Upper lobe of right lung (tissue), 1 donor: ENCODE measurements around the gene CD37. TPM values are rescaled to one million over a fixed set of nuclear protein-coding genes. Genes with fewer than 3 reads are reported as not detected.

Source experiments
- ATAC-seq: fragments of 200-7000 bp; cut with Tn5 transposase; one replicate; pipeline ENCODE4 v1.9.1; 2020; ENCODE audit warnings: mild to moderate bottlenecking, moderate library complexity
- DNase-seq: peaks from one replicate; pipeline ENCODE4 v3.0.0-alpha.2; 2020
- H3K27ac ChIP-seq: fragments of 200-600 bp; one replicate; pipeline ENCODE4 v1.8.0; 2022
- H3K27me3 ChIP-seq: fragments of 200-600 bp; one replicate; pipeline ENCODE4 v1.8.0; 2022; ENCODE audit warnings: mild to moderate bottlenecking
- H3K36me3 ChIP-seq: fragments of 200-600 bp; one replicate; pipeline ENCODE4 v1.8.0; 2022
- H3K4me1 ChIP-seq: fragments of 200-600 bp; one replicate; pipeline ENCODE4 v1.8.0; 2022
- H3K4me3 ChIP-seq: fragments of 200-600 bp; one replicate; pipeline ENCODE4 v1.8.0; 2022; ENCODE audit warnings: mild to moderate bottlenecking
- H3K9me3 ChIP-seq: fragments of 200-600 bp; one replicate; pipeline ENCODE4 v1.8.0; 2022
- intact Hi-C: fragments of 100-400 bp; cut with DNase I; formaldehyde crosslinking; loops from one replicate; pipeline ENCODE4 v1.11.0; 2022
- total RNA-seq: library from RNA; stranded (reverse); fragmentation: NEBNext Ultra II Directional; extraction: Animal tissue kit (Norgen Biotek cat#: 25700); gene quantifications from one replicate; pipeline ENCODE4 v1.2.1, GENCODE V29; 2021
- TF ChIP-seq, protein P1 (sequence below): fragments of 200-600 bp; IDR thresholded peaks from one replicate; pipeline ENCODE4 v1.8.0; 2022; ENCODE audit warnings: antibody characterized with exemption
- donor health status: DM: no; HTN: yes; CAD: no; lungs with severe emphysema.

Gene CD37
- total RNA-seq, 1 donor from 2014 or later, result 101 TPM

DNA sequence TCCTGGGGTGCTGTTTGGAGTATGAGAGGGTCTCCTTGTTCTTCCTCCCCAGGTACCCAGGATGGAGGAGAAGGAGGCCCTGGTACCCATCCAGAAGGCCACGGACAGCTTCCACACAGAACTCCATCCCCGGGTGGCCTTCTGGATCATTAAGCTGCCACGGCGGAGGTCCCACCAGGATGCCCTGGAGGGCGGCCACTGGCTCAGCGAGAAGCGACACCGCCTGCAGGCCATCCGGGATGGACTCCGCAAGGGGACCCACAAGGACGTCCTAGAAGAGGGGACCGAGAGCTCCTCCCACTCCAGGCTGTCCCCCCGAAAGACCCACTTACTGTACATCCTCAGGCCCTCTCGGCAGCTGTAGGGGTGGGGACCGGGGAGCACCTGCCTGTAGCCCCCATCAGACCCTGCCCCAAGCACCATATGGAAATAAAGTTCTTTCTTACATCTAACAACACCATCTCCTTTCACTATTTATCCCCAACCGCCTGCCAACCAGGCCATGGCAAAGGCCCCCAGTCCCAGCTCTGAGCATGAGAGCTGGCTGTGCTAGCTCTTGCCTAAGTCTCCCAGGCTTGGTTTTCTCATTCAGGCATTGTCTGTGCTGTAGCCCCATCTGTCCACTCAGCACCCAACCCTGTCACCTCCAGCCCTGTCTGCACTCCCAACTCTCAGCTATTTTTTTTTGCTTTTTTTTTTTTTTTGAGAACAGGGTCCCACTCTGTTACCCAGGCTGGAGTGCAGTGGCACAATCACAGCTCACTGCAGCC lies 39.6 kb downstream of the CD37 start:
- Histone ChIP-seq H3K9me3 (no peaks in the 10 kb centered on the region), H3K36me3 (no peaks in the 10 kb centered on the region), H3K27ac (no peak overlapping the region), H3K4me1 (no peaks in the 10 kb centered on the region), H3K4me3 (no peak overlapping the region), H3K27me3 (no peaks in the 10 kb centered on the region)
- DNase-seq (no peak), ATAC-seq (peak; percentile 25)
- TF ChIP-seq, protein P1, sequence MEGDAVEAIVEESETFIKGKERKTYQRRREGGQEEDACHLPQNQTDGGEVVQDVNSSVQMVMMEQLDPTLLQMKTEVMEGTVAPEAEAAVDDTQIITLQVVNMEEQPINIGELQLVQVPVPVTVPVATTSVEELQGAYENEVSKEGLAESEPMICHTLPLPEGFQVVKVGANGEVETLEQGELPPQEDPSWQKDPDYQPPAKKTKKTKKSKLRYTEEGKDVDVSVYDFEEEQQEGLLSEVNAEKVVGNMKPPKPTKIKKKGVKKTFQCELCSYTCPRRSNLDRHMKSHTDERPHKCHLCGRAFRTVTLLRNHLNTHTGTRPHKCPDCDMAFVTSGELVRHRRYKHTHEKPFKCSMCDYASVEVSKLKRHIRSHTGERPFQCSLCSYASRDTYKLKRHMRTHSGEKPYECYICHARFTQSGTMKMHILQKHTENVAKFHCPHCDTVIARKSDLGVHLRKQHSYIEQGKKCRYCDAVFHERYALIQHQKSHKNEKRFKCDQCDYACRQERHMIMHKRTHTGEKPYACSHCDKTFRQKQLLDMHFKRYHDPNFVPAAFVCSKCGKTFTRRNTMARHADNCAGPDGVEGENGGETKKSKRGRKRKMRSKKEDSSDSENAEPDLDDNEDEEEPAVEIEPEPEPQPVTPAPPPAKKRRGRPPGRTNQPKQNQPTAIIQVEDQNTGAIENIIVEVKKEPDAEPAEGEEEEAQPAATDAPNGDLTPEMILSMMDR, result no peak
- intact Hi-C loops, result no loop called here

DNA sequence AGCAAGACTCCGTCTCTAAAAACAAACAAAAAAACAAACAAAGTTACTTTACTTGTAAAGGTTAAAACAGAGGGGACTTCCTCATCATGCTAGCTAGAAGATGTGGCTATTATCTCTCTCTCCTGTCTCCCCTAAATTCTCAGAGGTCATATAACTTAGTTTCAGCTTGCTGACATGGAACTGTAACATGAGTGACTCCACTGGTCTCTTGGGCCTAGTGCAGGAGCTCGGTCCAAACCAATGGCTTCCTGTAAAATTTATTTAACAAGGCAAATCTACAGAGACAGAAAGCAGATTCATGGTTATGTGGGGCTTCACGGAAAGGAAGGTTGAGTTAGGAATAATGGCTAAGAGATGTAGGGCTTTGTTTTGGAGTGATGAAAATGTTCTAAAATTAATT lies 43.3 kb downstream of the CD37 start:
- peaks cover 7% of the 10 kb centered on the region for H3K9me3 ChIP-seq
- H3K27ac ChIP-seq, result no peak overlapping the region
- H3K36me3 ChIP-seq, result no peaks in the 10 kb centered on the region
- no peaks in the 10 kb centered on the region for H3K4me1 ChIP-seq
- no peak for DNase-seq
- no peak for ATAC-seq
- TF ChIP-seq, protein P1, result no peak
- intact Hi-C loops, result no loop called here
- H3K4me3 ChIP-seq, result no peak overlapping the region
- no peaks in the 10 kb centered on the region for H3K27me3 ChIP-seq

DNA sequence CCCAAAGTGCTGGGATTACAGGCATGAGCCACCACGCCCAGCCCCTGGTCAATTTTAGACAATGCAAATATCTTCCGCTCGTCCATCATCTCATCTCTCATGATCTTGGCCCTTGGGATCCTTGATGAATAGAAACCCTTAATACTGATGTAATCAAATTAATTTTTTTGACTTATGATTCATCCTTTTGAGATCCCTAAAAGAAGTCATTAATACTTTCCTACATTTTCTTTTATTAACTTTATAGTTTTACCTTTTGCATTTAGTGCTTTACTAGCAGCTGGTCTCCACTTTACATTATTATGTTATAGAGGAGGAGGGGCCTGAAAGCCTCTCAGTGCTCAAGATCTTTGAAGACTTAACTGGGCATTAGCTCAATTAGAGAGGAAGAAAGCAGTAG lies 45.2 kb downstream of the CD37 start:
- peaks cover 7% of the 10 kb centered on the region for H3K9me3 ChIP-seq
- DNase-seq (no peak), ATAC-seq (no peak)
- H3K4me3 ChIP-seq, result no peak overlapping the region
- peaks cover 8% of the 10 kb centered on the region for H3K27me3 ChIP-seq
- intact Hi-C loops, result no loop called here
- H3K27ac ChIP-seq, result no peak overlapping the region
- TF ChIP-seq, protein P1, result no peak
- H3K4me1 ChIP-seq, result no peaks in the 10 kb centered on the region
- no peaks in the 10 kb centered on the region for H3K36me3 ChIP-seq

DNA sequence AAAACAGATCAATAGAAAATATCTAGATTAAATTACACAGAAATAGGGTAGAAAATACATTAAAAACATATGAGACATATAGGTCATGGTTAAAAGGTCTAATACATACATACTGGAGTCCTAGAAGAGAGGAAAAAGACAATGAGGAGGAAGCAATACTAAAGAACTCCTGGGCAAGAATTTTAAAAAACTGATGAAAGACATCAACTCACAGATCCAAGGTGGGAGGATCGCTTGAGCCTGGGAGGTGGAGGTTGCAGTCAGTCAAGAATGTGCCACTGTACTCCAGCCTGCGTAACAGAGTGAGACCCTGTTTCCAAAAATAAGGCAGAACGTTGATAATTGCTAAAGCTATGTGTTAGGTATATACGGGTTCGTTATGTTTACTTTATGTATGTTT lies 47.4 kb downstream of the CD37 start:
- ATAC-seq (no peak), DNase-seq (no peak)
- Histone ChIP-seq H3K27me3 (peaks cover 9% of the 10 kb centered on the region), H3K27ac (no peak overlapping the region), H3K4me1 (no peaks in the 10 kb centered on the region), H3K9me3 (peaks cover 7% of the 10 kb centered on the region), H3K36me3 (no peaks in the 10 kb centered on the region), H3K4me3 (no peak overlapping the region)
- TF ChIP-seq, protein P1, result no peak
- intact Hi-C loops, result no loop called here

DNA sequence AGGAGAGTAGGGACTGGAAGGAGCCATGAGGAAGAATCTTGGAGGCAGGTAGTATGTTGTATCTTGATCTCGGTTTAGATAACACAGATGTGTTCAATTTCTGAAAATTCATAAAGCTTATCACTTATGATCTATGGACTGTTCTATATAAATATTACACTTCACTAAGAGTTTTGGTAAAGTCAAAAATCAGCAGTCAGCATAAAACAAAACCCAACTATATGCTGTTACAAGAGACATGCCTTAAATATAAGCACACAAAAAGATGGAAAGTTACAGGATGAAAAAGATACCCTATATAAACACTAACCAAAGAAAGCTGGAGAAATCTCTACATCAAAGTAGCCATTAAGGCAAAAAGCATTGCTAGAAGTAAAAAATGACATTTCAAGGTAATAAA lies 48.4 kb downstream of the CD37 start:
- TF ChIP-seq, protein P1, result no peak
- ATAC-seq (no peak), DNase-seq (no peak)
- H3K4me1 ChIP-seq, result no peaks in the 10 kb centered on the region
- H3K4me3 ChIP-seq, result no peak overlapping the region
- H3K27me3 ChIP-seq, result peaks cover 9% of the 10 kb centered on the region
- H3K9me3 ChIP-seq, result peaks cover 7% of the 10 kb centered on the region
- no peak overlapping the region for H3K27ac ChIP-seq
- intact Hi-C loops, result no loop called here
- H3K36me3 ChIP-seq, result no peaks in the 10 kb centered on the region

DNA sequence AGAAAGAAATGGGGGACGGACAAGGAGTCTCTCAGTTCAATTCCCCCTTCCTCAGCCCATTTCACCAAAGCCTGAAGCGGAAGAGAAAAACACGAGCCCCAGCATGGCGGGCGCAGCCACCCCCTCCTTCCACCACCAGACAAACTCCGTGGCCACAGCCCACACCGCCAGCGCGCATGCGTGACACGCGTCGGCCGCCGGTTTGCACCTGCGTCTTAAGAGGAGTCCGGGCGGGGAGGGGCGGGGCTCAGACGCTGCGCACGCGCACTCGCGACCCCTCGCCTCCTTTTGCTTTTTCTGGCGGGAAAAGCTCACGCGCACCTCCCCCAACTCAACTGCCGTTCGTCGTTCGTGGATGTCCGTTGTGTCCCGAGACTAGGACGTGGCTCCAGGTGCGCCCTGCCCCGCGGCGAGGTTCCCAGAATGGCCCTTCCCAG lies 52.7 kb downstream of the CD37 start, which contains the start of gene KASH5:
Gene KASH5, plus strand, starts transcription at position 314 of the 437 bp plus-strand sequence. CDS start 2,635 bp downstream, outside the sequence.
- Histone ChIP-seq H3K4me1 (no peaks in the 10 kb centered on the region), H3K4me3 (peak within 1 kb of the TSS; percentile 31)

More for the DNA sequence above, 52.7 kb downstream of the CD37 start, which contains the start of gene KASH5:
- peaks cover 9% of the 10 kb centered on the region for H3K27me3 ChIP-seq
- peak; percentile 92 for DNase-seq
- intact Hi-C loops, result no loop called here
- TF ChIP-seq, protein P1, result no peak
- no peak within 1 kb of the TSS for H3K27ac ChIP-seq
- ATAC-seq, result peak; percentile 84
- no peaks in the 10 kb centered on the region for H3K36me3 ChIP-seq
- no peaks in the 10 kb centered on the region for H3K9me3 ChIP-seq
